Neural cell (in vitro differentiated cells): ENCODE measurements around the gene SLC9A5. TPM values are rescaled to one million over a fixed set of nuclear protein-coding genes. Genes with fewer than 3 reads are reported as not detected.

Experiments
- H2AFZ ChIP-seq: fragments of 200-600, 300-800 bp; sonication (generic), shearing (Covaris generic); 2 replicates; pipeline ENCODE4 v1.6.0; 2014; ENCODE audit warnings: low read depth, mild to moderate bottlenecking, antibody characterized with exemption, low read length, moderate library complexity
- H3F3A ChIP-seq: fragments of 200-600 bp; shearing (Covaris generic); 2 replicates; pipeline ENCODE4 v1.6.1; 2016; ENCODE audit warnings: mild to moderate bottlenecking, moderate library complexity, mixed read lengths, antibody characterized with exemption, low read length; ENCODE audit not compliant: insufficient read depth, poor library complexity, severe bottlenecking
- H3K27ac ChIP-seq: fragments of 200-600, 300-800 bp; sonication (generic), shearing (Covaris generic); 2 replicates; pipeline ENCODE4 v1.5.1; 2014; ENCODE audit warnings: mild to moderate bottlenecking, low read length, moderate library complexity
- H3K27me3 ChIP-seq: fragments of 300-800, 200-600 bp; sonication (generic), shearing (Covaris generic); 2 replicates; pipeline ENCODE4 v1.6.0; 2014; ENCODE audit warnings: mild to moderate bottlenecking, low read depth, low read length, moderate library complexity; ENCODE audit not compliant: insufficient read depth
- H3K36me3 ChIP-seq: fragments of 300-800, 200-600 bp; sonication (generic), shearing (Covaris generic); 2 replicates; pipeline ENCODE4 v1.5.1; 2014; ENCODE audit warnings: mild to moderate bottlenecking, antibody characterized with exemption, low read length, moderate library complexity; ENCODE audit not compliant: insufficient read depth
- H3K4me2 ChIP-seq: fragments of 300-800, 200-600 bp; sonication (generic), shearing (Covaris generic); 2 replicates; pipeline ENCODE4 v1.6.0; 2014; ENCODE audit warnings: mild to moderate bottlenecking, low read length
- H3K4me3 ChIP-seq: fragments of 300-800, 200-600 bp; sonication (generic), shearing (Covaris generic); 2 replicates; pipeline ENCODE4 v1.5.1; 2014; ENCODE audit warnings: mild to moderate bottlenecking, low read length, moderate library complexity
- H3K79me2 ChIP-seq: fragments of 200-600 bp; shearing (Covaris generic); replicated peaks from 2 replicates; pipeline ENCODE4 v1.6.0; 2014; ENCODE audit warnings: mild to moderate bottlenecking, low read length, moderate library complexity; ENCODE audit not compliant: insufficient read depth
- H3K9ac ChIP-seq: fragments of 300-800, 200-600 bp; sonication (generic), shearing (Covaris generic); 2 replicates; pipeline ENCODE4 v1.6.1; 2016; ENCODE audit warnings: mild to moderate bottlenecking, low read length, mixed read lengths
- H3K9me2 ChIP-seq: fragments of 200-600 bp; shearing (Covaris generic); 2 replicates; pipeline ENCODE4 v1.6.1; 2016; ENCODE audit warnings: mild to moderate bottlenecking, low read length, mixed read lengths; ENCODE audit not compliant: insufficient read depth
- H3K9me3 ChIP-seq: fragments of 200-600, 300-800 bp; sonication (generic), shearing (Covaris generic); 2 replicates; pipeline ENCODE4 v1.6.1; 2016; ENCODE audit warnings: mild to moderate bottlenecking, mixed run types, low read length, moderate library complexity, mixed read lengths
- H4K20me1 ChIP-seq: fragments of 200-600 bp; shearing (Covaris generic); 2 replicates; pipeline ENCODE4 v1.6.1; 2016; ENCODE audit warnings: mild to moderate bottlenecking, mixed run types; ENCODE audit not compliant: insufficient read depth
- CTCF ChIP-seq: fragments of 450-650 bp; IDR thresholded peaks from 2 replicates; pipeline ENCODE4 v1.5.1; 2014; ENCODE audit warnings: antibody characterized with exemption, mild to moderate bottlenecking, moderate library complexity; ENCODE audit not compliant: poor library complexity, severe bottlenecking
- EP300 ChIP-seq: fragments of 450-650 bp; conservative IDR thresholded peaks from 2 replicates; pipeline ENCODE4 v1.6.1; 2014; ENCODE audit warnings: antibody characterized with exemption, mild to moderate bottlenecking, moderate library complexity; ENCODE audit not compliant: poor library complexity, severe bottlenecking
- EZH2 ChIP-seq: fragments of 200-600, 300-800 bp; shearing (Covaris generic), sonication (generic); IDR thresholded peaks from 2 replicates; pipeline ENCODE4 v1.6.1; 2014; ENCODE audit warnings: antibody characterized with exemption, low read length, borderline replicate concordance, mild to moderate bottlenecking; ENCODE audit not compliant: insufficient read depth, poor library complexity, severe bottlenecking
- MXI1 ChIP-seq: fragments of 450-650 bp; conservative IDR thresholded peaks from 2 replicates; pipeline ENCODE4 v1.6.1; 2014; ENCODE audit warnings: antibody characterized with exemption, mild to moderate bottlenecking; ENCODE audit not compliant: poor library complexity, severe bottlenecking
- POLR2AphosphoS5 ChIP-seq: IDR thresholded peaks from 2 replicates; pipeline ENCODE4 v1.6.1; 2012
- RAD21 ChIP-seq: fragments of 450-650 bp; conservative IDR thresholded peaks from 2 replicates; pipeline ENCODE4 v1.6.1; 2014; ENCODE audit warnings: antibody characterized with exemption, mild to moderate bottlenecking, moderate library complexity
- REST ChIP-seq: IDR thresholded peaks from 2 replicates; pipeline ENCODE4 v1.6.1; 2012; ENCODE audit warnings: borderline replicate concordance
- SMC3 ChIP-seq: fragments of 450-650 bp; conservative IDR thresholded peaks from 2 replicates; pipeline ENCODE4 v1.6.1; 2014; ENCODE audit warnings: antibody characterized with exemption, mild to moderate bottlenecking, moderate library complexity; ENCODE audit not compliant: poor library complexity
- TAF1 ChIP-seq: IDR thresholded peaks from 2 replicates; pipeline ENCODE4 v1.6.1; 2012; ENCODE audit warnings: low read depth
- polyA plus RNA-seq: library from polyadenylated mRNA; depleted of rRNA; stranded (reverse); fragments of >200 nt; gene quantifications from 2 replicates; pipeline ENCODE4 v1.2.3, GENCODE V29; 2014

SLC9A5 gene
- polyA plus RNA-seq, 1 donor from 2014 or later, result 1.8 TPM

GRCh38 chr16:67310561-67310960 is 61.8 kb downstream of the SLC9A5 start:
- Histone ChIP-seq H4K20me1 (no peaks in the 10 kb centered on the region), H3K9ac (no peak overlapping the region), H3K79me2 (no peaks in the 10 kb centered on the region), H3K36me3 (no peaks in the 10 kb centered on the region), H3K9me3 (no peaks in the 10 kb centered on the region), H3K9me2 (no peaks in the 10 kb centered on the region), H3K27ac (no peak overlapping the region), H3F3A (no peaks in the 10 kb centered on the region), H2AFZ (no peak overlapping the region), H3K4me2 (no peak overlapping the region), H3K27me3 (no peaks in the 10 kb centered on the region), H3K4me3 (no peak overlapping the region)
- no peak for TF ChIP-seq CTCF
- TF ChIP-seq TAF1, result no peak
- TF ChIP-seq MXI1, result no peak
- TF ChIP-seq EP300, result no peak
- TF ChIP-seq REST, result no peak
- no peak for TF ChIP-seq EZH2
- no peak for TF ChIP-seq RAD21

GRCh38 chr16:67311607-67312488 is 63.1 kb downstream of the SLC9A5 start:
- no peaks in the 10 kb centered on the region for H3K79me2 ChIP-seq
- H4K20me1 ChIP-seq, result no peaks in the 10 kb centered on the region
- H3K4me2 ChIP-seq, result no peak overlapping the region
- no peaks in the 10 kb centered on the region for H3K27me3 ChIP-seq
- no peaks in the 10 kb centered on the region for H3K9me3 ChIP-seq
- no peaks in the 10 kb centered on the region for H3K9me2 ChIP-seq
- no peak overlapping the region for H2AFZ ChIP-seq
- no peak overlapping the region for H3K27ac ChIP-seq
- H3K36me3 ChIP-seq, result no peaks in the 10 kb centered on the region
- no peaks in the 10 kb centered on the region for H3F3A ChIP-seq
- TF ChIP-seq EZH2 (no peak), TAF1 (no peak), REST (no peak), SMC3 (no peak), MXI1 (no peak), EP300 (no peak), RAD21 (no peak), CTCF (no peak), POLR2AphosphoS5 (no peak)
- no peak overlapping the region for H3K9ac ChIP-seq
- H3K4me3 ChIP-seq, result no peak overlapping the region
